Measurements from ENCODE around the gene LY6G6F.

LY6G6F gene

DNA sequence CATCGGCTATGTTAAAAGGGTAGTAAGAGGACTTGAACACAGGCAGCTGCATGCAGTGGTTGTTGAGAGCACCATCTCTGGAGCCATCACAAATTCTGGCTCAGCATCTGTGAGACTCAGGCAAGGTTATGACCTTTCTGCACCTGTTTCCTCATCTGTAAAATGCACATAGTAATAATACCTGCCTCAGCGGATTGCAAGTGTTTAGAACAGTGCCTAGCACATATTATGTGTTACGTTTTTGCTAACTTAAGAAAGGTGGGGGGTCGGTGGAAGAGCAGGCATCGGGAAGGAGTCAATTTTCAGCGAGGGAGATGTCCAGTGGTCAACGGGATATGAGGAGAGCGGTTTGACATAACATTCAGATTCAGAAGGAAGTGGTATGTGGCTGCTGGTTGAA, 28.7 kb upstream of the LY6G6F start:
- no peak for DNase-seq

GRCh38 chr6:31680226-31681134, 26.2 kb upstream of the LY6G6F start, which contains the start of gene LY6G5C:
LY6G5C (minus strand) TSS chr6:31681067; CDS start chr6:31680373, 694 bp downstream.
- peak; percentile 73 to 77 for DNase-seq

DNA sequence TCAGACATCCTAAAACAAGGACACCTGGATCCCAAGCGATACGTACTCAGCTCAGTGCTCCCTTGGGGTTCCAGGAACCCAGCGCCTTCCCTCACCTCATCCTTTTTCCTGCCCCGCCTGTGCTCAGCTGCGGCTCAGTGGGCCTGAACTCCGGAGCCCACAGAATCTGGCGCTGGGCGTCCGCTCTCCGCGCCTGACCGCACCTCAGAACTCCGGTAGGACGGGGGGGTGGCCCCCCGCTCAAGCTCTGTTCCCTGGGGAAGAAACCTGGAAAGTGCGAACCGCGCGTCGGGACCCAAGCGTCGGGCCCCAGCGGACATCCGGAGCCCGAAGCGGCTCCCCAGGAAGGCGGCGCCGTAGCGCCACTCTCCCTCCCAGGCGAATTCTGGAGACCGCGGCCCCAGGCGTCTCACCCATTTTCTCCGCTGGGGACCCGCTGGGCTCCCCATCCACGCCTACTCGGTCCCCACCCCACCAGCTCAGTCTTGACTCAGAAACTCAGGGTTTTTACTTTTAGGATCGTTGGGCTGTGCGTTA, 25.5 kb upstream of the LY6G6F start:
- peak; percentile 40 to 47 for DNase-seq

- DNase-seq: no peak
Observed at GRCh38 chr6:31683591-31683990, 23.1 kb upstream of the LY6G6F start.

GRCh38 chr6:31686483-31686882, 20.2 kb upstream of the LY6G6F start:
- no peak for DNase-seq

GRCh38 chr6:31687321-31687720, 19.3 kb upstream of the LY6G6F start:
- no peak for DNase-seq

- no peak for DNase-seq
Observed at GRCh38 chr6:31687860-31688693, 18.6 kb upstream of the LY6G6F start.

DNA sequence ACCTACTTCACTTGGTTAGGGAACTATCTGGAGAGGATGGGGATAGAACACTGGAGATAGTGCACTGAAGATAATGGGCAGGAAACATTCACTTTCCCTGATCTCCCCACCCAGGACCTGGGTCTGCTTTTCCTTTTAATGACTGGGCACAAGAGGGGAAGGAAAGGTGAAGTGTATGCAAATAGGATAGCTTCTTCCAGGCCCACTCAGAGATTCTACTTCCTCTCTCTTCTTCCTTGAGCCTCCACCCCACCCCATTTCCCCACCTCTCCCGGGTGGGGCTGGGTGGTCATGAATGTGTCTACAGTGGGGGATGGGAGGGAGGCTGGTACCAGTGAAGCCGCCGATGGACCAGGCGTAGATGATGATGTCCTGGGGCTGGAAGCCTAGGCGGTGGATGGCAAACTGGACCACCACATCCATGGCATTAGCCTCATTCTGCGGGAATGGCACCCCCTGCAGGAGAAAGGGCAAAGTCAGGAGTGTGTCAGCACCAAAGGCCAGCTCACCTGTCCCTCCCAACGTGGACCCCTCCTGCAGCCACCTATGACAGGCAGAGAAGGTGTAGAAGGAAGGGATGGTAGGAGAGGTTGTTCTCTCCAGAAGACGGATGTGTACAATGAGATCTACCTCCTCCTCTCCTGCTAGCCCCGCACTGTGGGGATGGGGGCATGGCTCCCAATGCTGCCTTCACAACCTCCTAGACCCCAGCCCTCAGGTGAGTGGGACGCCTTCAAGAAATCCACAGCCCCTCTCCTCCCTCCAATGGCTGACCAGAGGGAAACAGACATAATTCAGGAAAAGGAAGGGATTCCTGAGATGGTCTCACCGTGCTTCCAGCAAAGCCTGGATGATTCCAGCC, 17.2 kb upstream of the LY6G6F start:
- no peak for DNase-seq

DNA sequence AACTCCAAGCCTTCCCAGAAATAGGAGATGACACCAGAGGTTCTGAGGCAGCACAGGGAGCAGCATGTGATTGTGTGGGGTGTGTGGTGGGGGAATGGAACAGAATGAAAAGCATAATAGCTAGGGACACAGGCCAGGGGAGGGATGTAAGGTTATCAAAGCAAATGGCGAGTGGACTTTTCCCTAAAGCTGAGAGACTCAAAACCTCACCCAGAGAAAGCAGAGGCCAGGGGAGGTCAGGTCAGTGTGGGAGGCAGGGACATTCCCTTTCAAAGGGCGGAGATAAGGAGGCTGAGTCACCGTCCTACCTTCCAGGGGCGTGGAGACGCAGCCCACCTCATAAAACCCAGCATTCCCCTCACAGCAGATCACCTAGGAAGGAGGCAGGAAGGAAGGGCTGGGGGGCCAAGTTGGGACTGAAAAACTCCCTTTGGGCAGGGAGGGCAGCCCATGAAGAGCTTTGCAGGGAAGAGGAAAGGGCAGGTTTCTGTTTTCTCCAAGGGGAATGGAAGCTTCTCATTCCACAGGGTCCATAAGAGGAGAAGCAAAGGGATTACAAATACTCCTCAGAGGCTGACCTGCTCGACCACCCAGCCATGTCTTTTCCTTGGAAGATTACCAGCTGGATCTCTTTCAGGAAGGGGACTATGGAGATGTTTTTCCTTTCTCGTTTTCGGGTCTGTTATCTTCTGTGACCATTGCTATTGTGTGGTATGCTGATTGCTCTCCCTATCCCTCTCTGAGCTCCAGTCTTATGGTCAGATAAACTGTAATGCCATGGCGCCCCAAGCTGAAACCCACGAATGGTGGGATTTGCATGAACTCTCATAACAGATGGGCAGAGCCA, 16.2 kb upstream of the LY6G6F start:
- DNase-seq: peak in 1 of 2 donors; percentile 21

GRCh38 chr6:31691078-31691463, 15.6 kb upstream of the LY6G6F start:
- no peak for DNase-seq

- no peak for DNase-seq
Observed at GRCh38 chr6:31691564-31692108, 15.0 kb upstream of the LY6G6F start.

- DNase-seq: no peak
Observed at GRCh38 chr6:31692353-31692752, 14.3 kb upstream of the LY6G6F start.

DNA sequence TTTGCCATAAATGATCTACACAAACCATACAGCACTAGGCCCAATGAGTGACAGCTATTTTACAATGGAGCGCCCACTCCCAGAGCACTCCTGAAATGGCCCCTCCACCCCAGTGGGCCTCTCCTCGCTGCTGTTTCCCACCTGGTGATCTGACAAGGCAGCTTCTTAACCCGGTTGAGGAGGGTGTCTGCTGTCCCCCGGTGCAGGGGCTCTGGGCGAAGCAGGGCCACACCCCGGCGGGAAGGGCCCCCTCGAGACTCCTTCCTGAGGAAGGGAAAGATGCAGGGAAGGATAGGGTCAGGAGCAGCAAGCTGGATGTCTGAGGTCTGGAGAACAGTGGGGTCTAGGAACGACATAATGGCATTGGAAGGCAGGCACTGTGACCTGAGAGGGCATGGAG, 13.8 kb upstream of the LY6G6F start:
- DNase-seq: no peak

DNA sequence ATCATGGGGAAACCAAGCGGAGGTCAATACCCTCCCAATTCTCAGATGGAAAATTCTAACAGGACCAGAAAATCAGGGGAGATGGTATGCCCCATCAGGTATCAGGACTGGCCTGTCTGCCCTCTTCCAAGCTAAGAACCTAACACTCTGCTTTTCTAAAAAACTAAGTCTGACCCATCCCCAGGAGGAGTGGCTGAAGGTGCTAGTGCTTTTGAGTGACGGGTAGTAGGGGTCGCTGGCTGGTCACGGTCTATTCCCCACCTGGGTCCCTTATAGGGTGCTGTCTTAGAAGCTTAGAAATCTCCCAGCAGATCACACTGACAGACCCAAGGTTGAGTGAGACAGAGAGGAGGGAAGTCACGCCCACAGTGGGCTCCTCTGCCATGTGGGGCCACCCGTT, 13.1 kb upstream of the LY6G6F start:
- DNase-seq: peak in 1 of 2 donors; percentile 29

- DNase-seq: no peak
Observed at GRCh38 chr6:31697555-31697954, 9.1 kb upstream of the LY6G6F start.

DNA sequence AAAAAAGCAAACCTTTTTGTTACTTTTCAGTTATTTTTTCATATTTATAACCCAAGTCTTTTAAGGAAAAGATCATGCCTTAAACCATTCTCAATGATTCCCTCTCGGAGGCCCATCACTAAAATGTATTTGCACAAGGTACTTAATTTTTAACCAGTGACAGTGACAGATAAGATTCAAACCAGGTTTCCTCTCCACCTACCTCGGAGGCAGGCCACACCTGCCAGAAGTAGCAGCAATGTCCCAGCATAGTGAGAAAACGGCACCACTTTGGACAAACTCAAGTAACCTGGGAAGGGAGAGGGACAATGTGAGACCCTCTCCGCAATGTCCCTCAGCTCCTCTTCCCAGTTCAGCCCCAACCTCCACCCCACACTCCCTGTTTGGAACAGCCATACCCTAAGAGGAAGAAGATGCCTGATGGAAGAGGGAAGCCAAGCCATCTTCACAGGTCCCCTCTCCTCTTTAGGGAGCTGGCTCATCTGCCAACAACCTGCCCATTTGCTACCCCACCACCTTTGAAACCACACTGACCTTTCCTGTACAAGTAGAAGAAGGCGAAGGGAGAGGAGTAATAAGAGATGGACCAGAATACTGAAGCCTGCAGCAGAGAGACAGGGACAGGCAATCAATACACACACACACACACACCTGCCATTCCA, 5.8 kb upstream of the LY6G6F start:
- DNase-seq: no peak

DNA sequence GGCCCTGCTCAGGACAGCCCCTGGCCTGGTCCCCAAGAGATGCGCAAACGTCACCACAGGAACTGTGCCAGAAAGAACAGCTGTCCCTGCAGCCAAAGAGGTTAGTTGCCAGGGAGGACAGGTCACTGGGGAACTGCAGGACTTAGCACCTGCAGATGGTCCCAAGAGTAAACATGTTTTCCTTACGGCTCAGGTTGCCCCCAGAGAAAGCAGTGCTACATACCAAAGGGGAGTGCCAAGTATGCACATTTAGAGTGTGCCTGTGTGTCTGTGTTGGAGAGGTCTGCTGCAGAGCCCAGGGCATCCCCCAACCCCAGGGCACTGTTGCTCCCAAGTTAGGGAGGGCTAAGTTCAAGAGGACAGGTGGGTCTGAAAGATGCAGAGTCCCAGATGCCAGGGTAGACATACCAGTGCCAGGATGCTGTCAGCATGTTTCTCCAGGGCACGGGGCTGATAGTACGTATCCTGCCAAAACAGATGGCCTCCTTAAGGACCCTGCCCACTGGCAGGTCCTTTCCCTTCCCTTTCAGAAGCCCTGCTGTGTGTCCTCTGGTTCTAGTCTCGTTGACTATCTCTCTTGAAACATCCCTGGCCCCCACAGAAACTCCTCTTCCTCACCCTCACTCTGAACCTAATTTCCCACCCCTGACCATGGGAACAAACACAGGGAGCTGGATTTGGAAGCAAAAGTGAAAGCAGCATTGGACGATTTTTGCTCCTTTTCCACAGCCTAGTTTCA, 4.8 kb upstream of the LY6G6F start:
- no peak for DNase-seq

DNA sequence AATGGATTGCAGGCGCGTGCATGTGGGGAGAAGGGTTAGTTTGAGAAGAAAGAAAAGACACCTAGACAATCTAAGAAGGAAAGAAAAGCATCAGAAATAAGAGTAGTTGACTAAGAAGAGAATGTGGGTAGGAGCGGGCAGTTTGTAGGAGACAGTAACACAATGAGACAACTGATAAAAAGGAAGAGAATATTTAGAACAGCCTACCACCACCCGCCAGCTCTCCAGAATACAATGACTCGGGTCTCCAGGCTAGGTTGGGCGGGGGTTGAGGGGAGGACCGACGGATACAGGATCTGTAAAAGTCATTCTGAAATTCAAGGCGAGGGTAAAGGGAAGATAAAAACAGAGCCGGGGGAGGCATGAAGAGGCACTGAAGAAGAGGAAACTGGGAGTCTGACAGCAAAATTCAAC, 4.3 kb upstream of the LY6G6F start:
- DNase-seq: peak in 1 of 2 donors; percentile 44
